ENCODE results near the gene FILIP1L.

FILIP1L gene

DNA sequence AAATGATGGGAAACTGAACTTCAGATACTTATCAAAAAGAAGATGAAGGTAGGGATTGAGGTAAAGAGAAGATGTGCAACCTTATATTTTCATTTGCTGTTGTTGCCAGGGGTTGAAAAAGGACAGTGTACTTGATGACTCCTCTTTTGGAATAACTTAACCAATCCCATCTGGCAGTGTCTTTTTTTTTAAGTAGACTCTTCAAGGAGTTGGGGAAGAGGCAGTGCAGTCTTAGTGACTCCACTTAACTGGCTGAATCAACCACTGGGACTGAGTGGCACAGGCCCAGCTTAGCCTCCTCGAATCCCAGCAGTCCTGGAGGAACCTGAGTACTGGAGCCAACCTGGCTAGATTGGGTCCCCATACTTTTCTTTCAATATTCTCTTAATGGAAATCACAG, 27.3 kb upstream of the FILIP1L start:
- TF ChIP-seq CTCF (IDR thresholded peaks at IDR 0.05), result no peak

DNA sequence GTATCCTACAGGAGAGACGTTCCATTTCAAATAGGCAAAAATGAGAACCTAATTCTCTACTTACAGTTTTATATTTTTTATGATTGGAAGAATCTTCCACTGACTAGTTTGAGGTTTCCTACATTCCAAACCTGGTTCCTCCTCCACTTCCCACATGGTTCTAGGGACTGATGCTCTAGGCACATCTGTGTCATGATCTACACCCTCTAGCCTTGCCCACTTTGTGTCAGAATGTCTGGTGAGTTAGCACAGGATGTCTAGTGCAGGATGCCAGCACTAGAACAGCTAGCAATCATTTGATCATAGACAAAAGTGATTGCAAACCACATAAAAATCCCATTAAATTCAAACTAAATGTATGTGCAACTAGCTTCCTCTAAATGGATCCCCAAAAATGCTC, 26.7 kb upstream of the FILIP1L start:
- TF ChIP-seq CTCF (IDR thresholded peaks at IDR 0.05), result no peak

GRCh38 chr3:100136921-100137320, 22.6 kb upstream of the FILIP1L start:
- TF ChIP-seq CTCF (IDR thresholded peaks at IDR 0.05), result no peak

GRCh38 chr3:100131241-100131640, 16.9 kb upstream of the FILIP1L start:
- TF ChIP-seq CTCF (IDR thresholded peaks at IDR 0.05), result no peak

DNA sequence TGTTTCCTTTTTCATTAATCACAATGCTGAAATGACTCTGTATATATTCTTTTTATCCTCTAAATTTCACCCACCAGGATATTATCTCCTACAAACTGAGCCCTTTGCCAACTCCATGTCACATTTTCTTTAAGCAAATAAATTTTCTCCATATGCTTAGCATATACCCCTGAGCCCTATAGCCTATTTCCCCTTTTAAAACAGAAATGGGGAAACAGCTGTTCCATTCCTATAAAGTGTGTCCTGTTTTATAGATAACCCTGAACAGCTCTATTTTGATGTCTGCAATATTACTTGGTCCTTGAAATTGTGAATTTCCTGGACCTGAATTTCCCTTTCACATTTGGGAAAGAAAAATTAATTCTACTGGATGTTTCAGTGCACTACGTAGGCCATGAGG, 15.6 kb upstream of the FILIP1L start:
- no peak for TF ChIP-seq CTCF (IDR thresholded peaks at IDR 0.05)

GRCh38 chr3:100128565-100128964, 14.3 kb upstream of the FILIP1L start:
- TF ChIP-seq CTCF (IDR thresholded peaks at IDR 0.05), result no peak

- no peak for TF ChIP-seq CTCF (IDR thresholded peaks at IDR 0.05)
Observed at GRCh38 chr3:100127792-100128191, 13.5 kb upstream of the FILIP1L start.

DNA sequence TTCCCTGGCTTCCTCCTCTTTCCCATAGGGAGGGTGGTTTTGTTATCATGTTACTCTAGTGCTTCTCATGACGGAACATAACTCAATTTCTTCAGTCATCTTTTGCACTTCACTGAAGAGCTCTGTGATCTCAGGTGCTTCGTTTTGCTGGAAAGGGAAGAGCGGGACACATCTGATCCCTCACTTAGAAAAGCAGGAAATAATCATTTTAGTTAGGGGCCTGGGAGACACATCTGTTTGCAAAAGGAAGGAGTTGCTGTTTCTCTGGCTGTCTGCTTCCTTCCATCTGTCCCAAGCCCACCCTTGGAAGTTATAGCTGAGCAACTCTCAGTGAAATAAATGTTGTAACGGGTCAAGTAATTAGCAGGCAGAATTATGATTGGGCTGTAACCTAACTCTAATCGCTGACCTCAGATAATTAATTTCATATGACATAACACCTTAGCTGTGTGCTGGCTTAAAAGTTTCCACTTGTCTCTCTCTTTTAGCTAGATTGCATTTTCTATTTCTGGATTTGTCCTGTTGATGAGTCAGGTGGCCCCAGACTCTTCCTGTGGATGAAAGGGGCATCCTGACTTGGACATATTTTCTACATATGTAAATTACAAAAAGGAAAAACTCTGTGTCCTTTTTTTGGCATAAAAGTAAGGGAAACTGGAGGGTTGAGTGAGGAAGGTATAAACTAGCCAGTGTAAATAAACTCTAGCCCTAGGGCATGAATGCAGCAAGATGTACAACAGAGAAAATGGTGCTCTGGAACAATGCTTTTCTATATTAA, 11.0 kb upstream of the FILIP1L start:
- no peak for TF ChIP-seq CTCF (IDR thresholded peaks at IDR 0.05)
